HG03565 (cell line): ENCODE data around the gene ADAT1.

Experiments
- ATAC-seq: cut with Tn5 transposase; IDR thresholded peaks from one replicate; pipeline ENCODE4 v1.9.1; 2021; ENCODE audit warnings: mild to moderate bottlenecking, moderate library complexity; ENCODE audit not compliant: unreplicated experiment

ADAT1 gene, protein sequence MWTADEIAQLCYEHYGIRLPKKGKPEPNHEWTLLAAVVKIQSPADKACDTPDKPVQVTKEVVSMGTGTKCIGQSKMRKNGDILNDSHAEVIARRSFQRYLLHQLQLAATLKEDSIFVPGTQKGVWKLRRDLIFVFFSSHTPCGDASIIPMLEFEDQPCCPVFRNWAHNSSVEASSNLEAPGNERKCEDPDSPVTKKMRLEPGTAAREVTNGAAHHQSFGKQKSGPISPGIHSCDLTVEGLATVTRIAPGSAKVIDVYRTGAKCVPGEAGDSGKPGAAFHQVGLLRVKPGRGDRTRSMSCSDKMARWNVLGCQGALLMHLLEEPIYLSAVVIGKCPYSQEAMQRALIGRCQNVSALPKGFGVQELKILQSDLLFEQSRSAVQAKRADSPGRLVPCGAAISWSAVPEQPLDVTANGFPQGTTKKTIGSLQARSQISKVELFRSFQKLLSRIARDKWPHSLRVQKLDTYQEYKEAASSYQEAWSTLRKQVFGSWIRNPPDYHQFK

DNA sequence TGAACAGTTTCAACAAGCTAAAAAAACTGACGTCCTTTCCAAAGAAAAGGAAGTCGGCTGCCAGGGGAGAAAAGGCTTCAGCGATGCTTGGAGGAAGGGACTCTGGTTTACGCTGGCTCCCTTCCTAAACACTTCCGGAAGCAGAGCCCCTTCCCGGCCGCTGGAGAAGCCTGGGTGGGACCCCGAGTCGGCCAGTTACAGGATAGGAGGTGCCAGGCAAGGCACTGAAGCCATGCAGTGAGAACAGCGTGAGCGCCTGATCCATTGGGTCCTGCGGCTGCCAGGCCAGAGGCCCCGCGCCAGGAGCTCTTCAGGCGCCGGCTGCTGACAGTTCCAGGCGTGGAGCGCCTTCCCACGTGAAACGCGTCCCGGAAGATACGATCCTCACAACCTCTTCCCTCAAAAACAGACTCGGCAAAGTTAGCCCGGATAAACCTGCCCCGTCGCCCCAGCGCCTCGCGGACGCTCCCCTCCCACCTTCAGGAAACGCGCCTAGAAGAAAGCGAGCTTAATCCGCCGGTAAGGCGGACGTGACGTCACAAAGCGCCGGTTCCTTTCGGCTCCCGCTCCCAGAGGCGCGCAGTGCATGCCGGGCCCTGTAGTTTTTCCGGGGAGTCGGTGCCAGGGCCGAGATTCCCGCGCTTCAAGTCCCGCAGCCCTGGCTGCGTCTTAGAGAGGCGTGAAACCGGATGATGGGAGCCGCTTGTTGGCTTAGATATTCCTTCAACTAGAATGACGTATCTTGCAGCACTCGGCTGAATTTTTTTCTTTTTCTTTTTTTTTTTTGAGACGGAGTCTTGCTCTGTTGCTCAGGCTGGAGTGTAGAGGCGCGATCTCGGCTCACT is at the start of gene ADAT1:
ADAT1 (minus strand) TSS at position 521 of the 845 bp plus-strand sequence. CDS start 2,482 bp downstream, outside the sequence.
- ATAC-seq, result peak; percentile 81

DNA sequence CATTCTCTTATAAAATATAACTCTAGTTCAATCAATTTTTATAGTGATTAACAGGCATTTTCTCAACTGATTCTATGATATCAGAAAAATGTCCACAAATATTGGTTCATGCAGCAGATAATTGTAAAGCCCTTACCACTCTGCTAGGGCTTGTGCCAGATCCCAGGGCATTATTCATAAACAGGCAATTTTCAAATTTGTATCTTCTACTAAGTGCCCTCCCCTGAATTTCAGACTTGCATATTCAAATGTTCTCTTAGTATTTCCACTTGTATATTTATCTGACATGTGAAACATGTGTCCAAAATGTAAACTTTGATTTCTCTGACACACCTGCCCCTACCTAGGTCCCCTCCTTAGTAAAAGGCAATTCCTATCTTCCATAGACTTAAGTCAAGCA is 44.4 kb upstream of the ADAT1 start:
- no peak for ATAC-seq

DNA sequence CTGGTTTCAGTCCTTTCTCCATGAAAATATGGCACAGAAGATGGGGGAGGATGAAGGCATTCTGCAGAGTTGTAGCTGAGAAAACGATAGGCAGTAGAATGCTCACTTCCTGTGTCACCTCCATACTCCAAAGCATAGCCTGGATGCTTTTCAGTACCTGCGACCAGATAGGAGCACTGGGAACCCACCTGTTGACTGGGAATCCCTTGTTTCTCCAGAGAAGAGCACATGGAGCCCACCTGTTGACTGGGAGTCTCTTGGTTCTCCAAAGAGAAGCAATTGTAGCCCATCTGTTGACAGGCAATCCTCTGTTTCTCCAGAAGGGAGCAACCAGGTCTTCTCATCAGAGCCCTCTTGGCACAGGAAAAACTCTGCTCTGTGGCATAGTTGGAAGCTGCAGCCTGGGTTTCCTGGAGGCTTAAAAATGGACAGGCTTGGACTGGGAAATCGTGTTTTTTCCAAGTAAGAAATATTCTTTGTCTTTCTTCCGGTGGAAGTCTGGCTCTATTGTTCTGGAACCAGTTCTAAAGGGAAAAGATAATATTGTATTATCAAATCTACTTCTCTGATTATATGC is 37.7 kb upstream of the ADAT1 start:
- ATAC-seq, result no peak

DNA sequence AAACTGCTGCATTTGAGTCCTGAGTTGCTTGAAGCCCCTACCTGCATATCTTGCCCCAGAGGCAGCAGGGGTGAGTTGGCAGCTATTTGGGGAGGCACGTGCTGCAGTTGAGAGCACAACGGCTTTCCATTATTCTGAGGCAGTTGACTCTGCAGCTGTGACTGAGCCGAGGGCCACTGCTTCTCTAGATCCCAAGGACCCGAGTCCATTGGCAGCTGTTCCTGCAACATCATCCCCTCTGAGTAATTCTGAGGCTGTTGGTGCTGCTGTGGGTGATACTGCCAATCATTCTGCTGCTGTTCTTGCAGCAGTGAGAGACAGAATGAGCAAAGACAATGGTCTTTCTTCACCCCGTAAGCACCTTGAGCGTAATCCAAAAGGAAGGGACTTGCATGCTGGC is 37.2 kb upstream of the ADAT1 start:
- ATAC-seq, result no peak

DNA sequence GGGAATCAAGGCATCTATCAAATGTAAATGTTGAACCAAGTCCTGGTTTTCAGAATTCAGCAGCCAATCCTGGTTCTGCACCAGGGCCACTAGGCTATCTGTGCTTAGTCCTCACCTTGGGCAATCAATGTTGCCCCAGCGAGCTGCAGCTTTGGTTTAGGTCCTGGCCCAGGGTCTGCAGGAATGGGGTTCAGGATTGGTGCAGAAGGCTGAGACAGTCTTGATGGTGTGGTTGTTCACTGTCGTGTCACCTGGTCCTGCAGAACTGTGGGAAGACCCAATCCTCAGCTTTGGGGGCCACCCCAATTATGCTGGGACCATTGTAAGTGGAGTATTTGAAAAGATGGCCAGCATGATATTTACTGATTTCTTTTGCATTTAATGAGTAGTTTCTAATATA is 35.1 kb upstream of the ADAT1 start:
- no peak for ATAC-seq

DNA sequence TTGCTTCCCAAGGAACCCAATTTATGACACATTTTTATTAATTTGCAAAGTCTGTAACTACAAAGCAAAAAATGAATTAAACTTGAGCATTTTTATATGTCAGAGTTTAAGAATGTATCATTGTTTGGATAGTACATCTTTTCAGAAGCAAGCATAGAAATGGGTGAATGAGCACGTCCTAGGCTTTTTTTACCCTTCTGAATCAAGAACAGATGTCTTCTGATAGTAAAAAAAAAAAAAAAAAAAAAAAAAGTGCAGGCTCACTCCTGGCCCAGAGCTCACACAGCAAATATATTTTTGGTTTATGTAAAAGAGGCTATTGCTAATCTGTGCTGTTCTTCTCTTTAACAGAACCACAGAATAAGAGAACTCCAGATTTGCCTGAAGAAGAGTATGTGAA is 30.8 kb upstream of the ADAT1 start:
- ATAC-seq, result no peak

DNA sequence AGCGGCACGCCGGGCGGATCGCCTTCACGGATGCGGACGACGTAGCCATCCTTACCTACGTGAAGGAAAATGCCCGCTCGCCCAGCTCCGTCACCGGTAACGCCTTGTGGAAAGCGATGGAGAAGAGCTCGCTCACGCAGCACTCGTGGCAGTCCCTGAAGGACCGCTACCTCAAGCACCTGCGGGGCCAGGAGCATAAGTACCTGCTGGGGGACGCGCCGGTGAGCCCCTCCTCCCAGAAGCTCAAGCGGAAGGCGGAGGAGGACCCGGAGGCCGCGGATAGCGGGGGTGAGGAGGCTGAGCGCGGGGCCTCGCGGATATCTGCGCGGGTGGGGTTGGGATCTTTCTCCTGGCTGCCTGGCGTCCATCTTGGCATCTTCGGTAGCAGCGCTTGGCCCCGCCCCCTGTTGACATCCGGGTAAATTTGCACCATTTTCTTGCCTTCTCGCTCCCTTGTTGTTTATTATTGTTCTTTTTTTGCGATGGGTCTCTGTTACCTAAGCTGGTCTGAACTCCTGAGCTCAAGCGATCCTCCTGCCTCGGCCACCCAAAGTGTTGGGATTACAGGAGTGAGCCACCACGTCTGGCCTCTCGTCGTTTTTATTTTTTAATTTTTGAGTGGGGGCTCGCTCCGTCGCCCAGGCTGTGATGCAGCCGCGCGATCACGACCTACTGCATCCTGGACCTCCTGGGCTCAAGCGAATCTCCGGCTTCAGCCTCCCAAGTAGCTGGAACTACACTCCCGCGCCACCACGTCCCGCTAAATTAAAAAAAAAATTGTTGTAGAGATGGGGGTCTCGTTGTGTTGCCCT is 25.4 kb upstream of the ADAT1 start:
- peak; percentile 5 for ATAC-seq

DNA sequence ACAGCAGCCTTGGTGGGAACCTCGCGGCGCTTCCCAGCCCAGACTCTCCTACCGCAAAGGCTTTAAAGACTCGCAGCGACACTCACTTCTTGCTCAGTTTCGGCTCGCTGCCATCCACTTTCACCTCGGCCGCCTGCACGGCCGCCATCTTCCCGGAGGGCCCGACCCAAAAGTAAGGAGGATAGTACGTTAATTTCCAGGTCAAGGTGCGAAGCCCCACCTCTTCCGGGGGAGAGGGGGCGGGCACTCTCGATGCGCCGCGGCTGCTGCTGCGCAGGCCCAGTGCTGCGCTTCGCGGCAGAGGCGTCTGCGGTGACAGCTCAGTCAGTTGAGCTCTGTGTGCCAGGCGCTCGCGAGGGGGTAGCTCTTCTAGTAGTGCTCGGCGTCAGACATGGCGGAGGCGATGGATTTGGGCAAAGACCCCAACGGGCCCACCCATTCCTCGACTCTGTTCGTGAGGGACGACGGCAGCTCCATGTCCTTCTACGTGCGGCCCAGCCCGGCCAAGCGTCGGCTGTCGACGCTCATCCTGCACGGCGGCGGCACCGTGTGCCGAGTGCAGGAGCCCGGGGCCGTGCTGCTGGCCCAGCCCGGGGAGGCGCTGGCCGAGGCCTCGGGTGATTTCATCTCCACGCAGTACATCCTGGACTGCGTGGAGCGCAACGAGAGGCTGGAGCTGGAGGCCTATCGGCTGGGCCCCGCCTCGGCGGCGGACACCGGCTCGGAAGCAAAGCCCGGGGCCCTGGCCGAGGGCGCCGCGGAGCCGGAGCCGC is 24.6 kb upstream of the ADAT1 start, which contains the start of the genes KARS1 and TERF2IP:
KARS1 (minus strand) TSS at position 174 of the 773 bp plus-strand sequence; CDS start at position 148, 26 bp downstream.
TERF2IP (plus strand) TSS at position 282 of the 773 bp plus-strand sequence; CDS start at position 392, 110 bp downstream.
- peak; percentile 79 for ATAC-seq

DNA sequence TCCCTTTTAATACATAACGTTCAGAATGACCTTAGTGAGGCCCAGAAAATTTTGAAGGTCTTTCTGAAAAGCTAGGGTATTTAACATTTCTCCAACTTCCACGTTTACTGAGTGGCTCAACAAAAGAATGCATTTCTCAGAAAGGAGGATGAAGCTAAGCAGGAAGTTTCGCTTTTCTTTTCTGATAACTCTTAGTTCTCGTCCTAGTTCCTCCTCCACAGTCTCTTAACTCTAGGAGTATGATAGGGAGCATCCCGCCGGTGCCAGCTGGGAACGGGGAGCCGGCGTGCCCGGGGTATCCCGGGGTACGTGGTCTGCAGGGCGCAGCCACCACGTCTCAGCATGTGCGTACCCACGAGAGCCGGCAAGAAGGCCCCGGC is 24.0 kb upstream of the ADAT1 start:
- ATAC-seq, result peak; percentile 7

DNA sequence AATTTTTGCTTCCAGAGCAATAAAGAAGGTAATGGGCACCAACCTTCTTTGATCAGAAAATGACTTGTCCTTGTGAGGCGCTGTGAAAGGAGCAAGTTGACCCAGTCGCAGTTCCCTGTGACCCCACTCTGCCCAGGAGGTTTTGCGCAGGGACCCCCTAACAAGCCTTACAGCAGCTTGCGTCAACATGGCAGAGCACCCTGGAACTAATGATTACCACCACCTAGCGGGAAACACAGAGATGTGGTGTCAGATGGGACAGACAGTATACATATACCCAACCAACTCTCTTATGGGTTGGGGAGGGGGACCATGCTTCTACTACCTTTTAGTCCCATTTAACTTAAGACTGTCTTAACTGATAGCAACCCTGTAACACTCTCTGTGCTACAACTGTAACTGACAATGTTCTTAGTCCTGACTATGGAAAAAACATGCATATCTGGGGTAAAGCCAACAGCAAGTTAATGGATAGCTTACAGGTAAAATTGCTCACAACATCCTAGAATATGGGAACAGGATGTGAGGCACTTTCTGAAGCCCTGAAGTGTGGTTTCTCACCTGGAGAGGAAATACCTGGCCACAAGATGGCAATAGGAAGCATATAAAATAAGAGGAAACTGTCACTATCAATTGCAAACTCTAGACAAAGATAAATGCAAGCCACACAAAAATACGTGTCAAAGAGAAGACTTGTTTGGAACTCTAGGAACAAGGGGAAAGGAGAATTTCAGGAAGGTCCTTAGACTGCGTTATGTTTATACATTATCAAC is 21.3 kb upstream of the ADAT1 start:
- ATAC-seq, result no peak

DNA sequence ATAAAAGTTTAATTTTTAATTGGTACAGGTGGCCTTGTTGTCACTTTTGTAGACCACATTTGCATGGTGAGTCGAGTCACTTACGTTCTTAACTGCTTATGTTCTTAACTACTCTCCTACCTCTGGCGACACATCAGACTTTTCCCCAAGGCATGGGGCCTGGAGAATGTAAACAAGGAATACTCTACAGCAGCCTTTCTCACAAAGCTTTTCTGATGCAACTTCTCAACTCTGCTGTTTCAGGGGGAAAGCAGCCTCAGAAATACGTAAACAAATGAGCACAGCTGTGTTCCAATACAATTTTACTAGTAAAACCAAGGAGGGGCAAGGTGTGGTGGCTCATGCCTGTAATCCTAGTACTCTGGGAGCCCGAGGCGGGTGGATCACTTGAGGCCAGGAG is 17.5 kb upstream of the ADAT1 start:
- no peak for ATAC-seq

DNA sequence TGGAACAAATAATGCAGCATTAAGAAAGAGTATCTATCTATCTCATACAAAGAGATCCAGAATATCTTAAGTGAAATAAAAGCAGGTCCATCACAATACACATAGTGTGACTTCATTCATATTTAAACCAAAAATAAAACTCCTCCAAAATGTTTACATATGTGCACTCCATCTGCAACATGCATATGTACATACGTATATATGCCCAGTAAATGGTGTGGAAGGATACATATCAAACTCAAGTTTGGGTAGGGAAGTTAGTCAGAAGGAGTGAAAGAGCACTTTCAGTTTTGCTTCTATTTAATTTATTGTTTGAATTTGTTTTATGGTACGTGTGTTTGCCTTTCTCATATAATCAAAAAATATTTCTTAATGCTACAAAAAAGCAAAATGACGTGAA is 12.0 kb upstream of the ADAT1 start:
- ATAC-seq, result no peak

DNA sequence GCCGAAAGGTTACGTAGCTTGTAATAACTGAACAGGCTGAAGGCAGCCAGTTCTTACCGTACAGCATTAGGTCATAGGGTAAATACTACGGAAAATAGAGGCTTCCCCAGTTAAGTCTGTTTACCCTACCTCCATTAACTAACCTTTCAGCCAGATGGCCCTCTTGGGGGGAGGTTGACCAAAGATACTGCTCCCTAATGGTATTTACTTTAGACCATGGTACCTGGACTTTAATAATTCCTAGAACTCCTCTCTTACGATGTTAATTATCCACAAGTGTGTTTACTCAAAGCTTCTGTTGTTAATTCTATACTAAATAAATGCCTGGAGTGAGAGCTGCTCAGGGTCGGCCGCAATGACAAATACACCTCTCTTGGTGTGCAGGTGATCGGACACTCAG is 9.8 kb upstream of the ADAT1 start:
- ATAC-seq, result no peak

DNA sequence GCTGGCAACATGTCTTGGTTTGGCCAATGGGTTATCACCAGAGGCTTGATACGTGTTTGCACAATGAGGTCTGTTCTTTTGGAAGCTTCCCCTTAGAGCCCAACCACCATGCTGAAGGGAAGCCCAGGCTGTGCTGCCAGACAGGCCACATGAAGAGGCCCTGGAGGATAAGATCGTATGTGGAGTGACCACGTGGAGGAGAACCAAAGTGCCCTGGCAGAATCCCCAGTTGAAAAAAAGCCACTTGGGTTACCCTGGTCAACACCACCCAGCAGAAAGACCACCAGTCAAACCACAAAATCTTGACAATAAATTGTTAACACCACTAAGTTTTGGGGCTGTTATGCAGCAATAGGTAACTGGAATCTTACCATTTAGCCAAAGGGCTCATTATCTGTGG is 7.0 kb upstream of the ADAT1 start:
- no peak for ATAC-seq

DNA sequence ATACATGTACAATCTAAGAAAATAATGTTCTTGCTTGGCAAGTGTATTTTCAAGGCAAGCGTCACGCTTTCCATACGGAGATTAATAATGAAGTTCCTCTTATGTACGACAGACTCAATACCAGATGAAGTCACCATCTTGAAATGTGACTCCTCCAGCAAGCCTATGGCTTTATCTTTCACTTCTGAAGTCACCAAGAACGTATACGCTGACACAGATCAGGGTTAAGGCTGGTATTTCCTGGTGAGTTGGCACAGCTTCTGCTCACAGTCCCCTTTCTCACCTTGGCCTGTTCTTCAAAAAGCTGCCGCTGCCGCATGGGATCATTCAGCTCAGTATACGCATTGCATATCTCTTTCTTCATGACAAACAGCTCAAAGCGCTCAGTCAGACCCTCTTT is 6.1 kb upstream of the ADAT1 start:
- ATAC-seq, result no peak

DNA sequence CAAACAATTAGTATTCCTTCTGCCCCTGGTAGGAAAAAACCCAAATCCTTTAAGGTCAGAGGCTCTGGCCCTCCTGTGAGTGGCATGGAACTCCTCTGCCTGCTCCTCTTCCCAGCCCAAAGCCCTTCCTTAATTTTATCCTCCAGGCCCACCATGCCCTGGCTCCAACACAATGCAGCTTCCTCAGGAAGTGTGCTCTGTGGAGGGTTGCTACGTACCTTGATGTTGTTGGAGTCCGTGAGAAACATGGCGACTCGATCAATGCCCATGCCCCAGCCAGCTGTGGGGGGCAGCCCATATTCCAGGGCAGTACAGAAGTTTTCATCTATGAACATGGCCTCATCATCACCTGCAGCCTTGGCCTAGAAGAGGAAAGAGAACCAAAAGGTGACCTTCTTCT is 5.3 kb upstream of the ADAT1 start:
- ATAC-seq, result no peak

DNA sequence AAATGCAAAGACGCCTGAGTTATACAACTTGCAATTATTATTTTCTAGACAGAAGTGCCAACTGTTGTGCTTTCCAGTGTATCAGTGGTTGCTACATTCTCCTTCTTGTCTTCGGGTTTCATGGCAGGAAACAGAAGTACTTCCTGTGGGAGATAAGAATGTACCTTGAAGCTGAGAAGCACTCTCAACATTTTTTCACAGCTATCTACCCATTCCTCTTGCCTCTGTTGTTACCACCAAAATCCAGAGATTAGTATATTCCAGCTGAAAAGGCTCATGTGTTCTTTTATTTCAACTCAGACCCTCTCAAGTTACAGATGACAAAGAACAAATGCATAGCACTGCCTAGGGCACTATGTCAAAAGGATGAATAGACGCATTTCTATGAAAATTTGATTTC is 4.8 kb upstream of the ADAT1 start:
- ATAC-seq, result no peak

DNA sequence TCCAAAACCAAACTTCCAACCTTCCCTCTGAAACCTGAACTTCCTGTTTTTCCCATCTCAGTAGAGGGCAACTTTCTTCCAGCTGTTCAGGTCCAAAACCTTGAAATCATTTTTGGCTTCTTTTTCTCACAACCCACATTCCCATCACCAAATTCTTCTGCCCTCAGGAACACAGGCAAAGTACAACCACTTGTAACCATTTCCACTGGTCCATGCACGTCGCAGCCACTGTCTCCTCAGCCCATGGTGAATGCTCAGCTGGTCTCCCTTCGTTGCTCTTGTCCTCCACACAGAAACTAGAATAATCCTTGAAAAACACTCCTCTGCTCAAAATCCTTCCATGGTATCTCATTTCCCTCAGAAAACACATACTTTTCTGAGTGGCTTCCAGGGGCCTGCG is 3.7 kb upstream of the ADAT1 start:
- no peak for ATAC-seq

DNA sequence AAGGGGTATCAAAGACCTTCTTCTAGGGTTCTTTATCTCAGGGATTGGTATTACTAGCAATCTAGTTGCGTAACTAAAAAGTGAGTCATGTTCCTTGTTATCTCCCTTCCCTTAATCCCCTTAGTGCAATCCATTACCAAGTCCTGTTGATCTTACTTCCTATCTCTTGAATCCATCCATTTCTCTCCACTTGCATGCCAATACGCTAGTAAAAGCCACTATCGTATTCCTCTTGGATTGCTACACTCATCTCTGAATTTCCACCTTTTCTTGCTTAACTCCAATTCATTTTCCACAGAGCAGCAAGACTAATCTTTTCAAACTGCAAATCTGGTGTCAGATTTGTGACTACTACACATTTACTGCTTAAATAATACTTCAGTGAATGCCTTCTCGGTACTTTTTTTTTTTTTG is 1.8 kb upstream of the ADAT1 start:
- ATAC-seq, result no peak
